Measurements from ENCODE around the gene CKLF. TPM values are rescaled to one million over a fixed set of nuclear protein-coding genes. Genes with fewer than 3 reads are reported as not detected.
A peak's percentile ranks its signal among the peaks of the same experiment; 100 is the strongest.

The CKLF gene
- total RNA-seq, 1 experiment from 2014 or later, result 293 TPM

GRCh38 chr16:66548868-66549267, 3.5 kb upstream of the CKLF start:
- no TSS peak for BruUV-seq (replicated peaks)
- TF ChIP-seq CTCF (IDR thresholded peaks at IDR 0.05; ENCODE audit: unreplicated experiment), result no peak
- peaks cover 81% of the 10 kb centered on the region for H3K36me3 Mint-ChIP-seq (ENCODE audit: insufficient read depth, unreplicated experiment)
- CTCF ChIA-PET, result no interaction called here
- no peaks in the 10 kb centered on the region for H3K27me3 Mint-ChIP-seq (ENCODE audit: unreplicated experiment)
- peak overlapping the region; percentile 69 for H3K27ac Mint-ChIP-seq (ENCODE audit: unreplicated experiment)
- H3K4me1 Mint-ChIP-seq (ENCODE audit: low read depth, unreplicated experiment), result peaks cover 44% of the 10 kb centered on the region
- H3K9me3 Mint-ChIP-seq (ENCODE audit: low read depth, unreplicated experiment), result no peaks in the 10 kb centered on the region
- no peak for DNase-seq
- peak overlapping the region; percentile 77 for H3K4me3 Mint-ChIP-seq (ENCODE audit: low read depth, unreplicated experiment)
- intact Hi-C loops (cut with micrococcal nuclease; ENCODE audit: unreplicated experiment), result no loop called here

GRCh38 chr16:66549284-66550131, 2.9 kb upstream of the CKLF start, which contains the start of gene TK2:
TSS of gene TK2 (minus strand) at chr16:66550122. CDS start at chr16:66550061, 61 bp downstream.
- H3K4me3 Mint-ChIP-seq (ENCODE audit: low read depth, unreplicated experiment), result peak within 1 kb of the TSS; percentile 77
- H3K27me3 Mint-ChIP-seq (ENCODE audit: unreplicated experiment), result no peaks in the 10 kb centered on the region
- CTCF ChIA-PET, result interaction anchor here (1.0 kb wide), 1 partner anchor 16 kb away, joined by 3 read pairs; no protein-coding TSS in a partner anchor
- TF ChIP-seq CTCF (IDR thresholded peaks at IDR 0.05; ENCODE audit: unreplicated experiment), result no peak
- H3K4me1 Mint-ChIP-seq (ENCODE audit: low read depth, unreplicated experiment), result peaks cover 50% of the 10 kb centered on the region
- intact Hi-C loops (cut with micrococcal nuclease; ENCODE audit: unreplicated experiment), result loop anchor here (5.0 kb wide), 1 partner anchor 142 kb away; no protein-coding TSS in a partner anchor
- H3K36me3 Mint-ChIP-seq (ENCODE audit: insufficient read depth, unreplicated experiment), result peaks cover 87% of the 10 kb centered on the region
- H3K27ac Mint-ChIP-seq (ENCODE audit: unreplicated experiment), result peak within 1 kb of the TSS; percentile 70
- TSS peak; percentile 47 for BruUV-seq (replicated peaks)
- peak; percentile 66 for DNase-seq
- H3K9me3 Mint-ChIP-seq (ENCODE audit: low read depth, unreplicated experiment), result no peaks in the 10 kb centered on the region

GRCh38 chr16:66551348-66551759, 1.0 kb upstream of the CKLF start:
- TF ChIP-seq CTCF (IDR thresholded peaks at IDR 0.05; ENCODE audit: unreplicated experiment), result peak; percentile 40
- peak; percentile 70 for DNase-seq
- Mint-ChIP-seq H3K36me3 (ENCODE audit: insufficient read depth, unreplicated experiment) (peaks cover 92% of the 10 kb centered on the region), H3K4me3 (ENCODE audit: low read depth, unreplicated experiment) (peak overlapping the region; percentile 92), H3K4me1 (ENCODE audit: low read depth, unreplicated experiment) (peaks cover 69% of the 10 kb centered on the region), H3K9me3 (ENCODE audit: low read depth, unreplicated experiment) (no peaks in the 10 kb centered on the region), H3K27me3 (ENCODE audit: unreplicated experiment) (no peaks in the 10 kb centered on the region), H3K27ac (ENCODE audit: unreplicated experiment) (peak overlapping the region; percentile 96)
- CTCF ChIA-PET, result interaction anchor here (0.6 to 3.9 kb wide), 4 partner anchors 29 to 144 kb away, joined by 6 to 20 read pairs (median 7); no protein-coding TSS in a partner anchor
- no TSS peak for BruUV-seq (replicated peaks)
- intact Hi-C loops (cut with micrococcal nuclease; ENCODE audit: unreplicated experiment), result loop anchor here (5.0 kb wide), 1 partner anchor 144 kb away; no protein-coding TSS in a partner anchor

- CTCF ChIA-PET, result interaction anchor here (0.6 to 3.9 kb wide), 6 partner anchors 29 to 145 kb away, joined by 4 to 20 read pairs (median 6); no protein-coding TSS in a partner anchor
Measured at GRCh38 chr16:66551788-66552285, 539 bp upstream of the CKLF start.

More at GRCh38 chr16:66551788-66552285, 539 bp upstream of the CKLF start:
- intact Hi-C loops (cut with micrococcal nuclease; ENCODE audit: unreplicated experiment), result loop anchor here (2.0 to 5.0 kb wide), 2 partner anchors 35 to 145 kb away; no protein-coding TSS in a partner anchor
- H3K27ac Mint-ChIP-seq (ENCODE audit: unreplicated experiment), result peak overlapping the region; percentile 96
- BruUV-seq (replicated peaks), result TSS peak; percentile 19
- H3K27me3 Mint-ChIP-seq (ENCODE audit: unreplicated experiment), result no peaks in the 10 kb centered on the region
- peaks cover 87% of the 10 kb centered on the region for H3K36me3 Mint-ChIP-seq (ENCODE audit: insufficient read depth, unreplicated experiment)
- H3K9me3 Mint-ChIP-seq (ENCODE audit: low read depth, unreplicated experiment), result no peaks in the 10 kb centered on the region
- no peak for DNase-seq
- H3K4me1 Mint-ChIP-seq (ENCODE audit: low read depth, unreplicated experiment), result peaks cover 67% of the 10 kb centered on the region
- TF ChIP-seq CTCF (IDR thresholded peaks at IDR 0.05; ENCODE audit: unreplicated experiment), result no peak
- peak overlapping the region; percentile 92 for H3K4me3 Mint-ChIP-seq (ENCODE audit: low read depth, unreplicated experiment)

All from Calu3 (cell line).